ENCODE data around the gene BEX1.

- TF ChIP-seq CTCF (IDR thresholded peaks at IDR 0.05) (no peak), EZH2 (IDR thresholded peaks at IDR 0.05) (no peak), EZH2phosphoT487 (IDR thresholded peaks at IDR 0.05) (no peak)
Measured at GRCh38 chrX:103073467-103073866, 9.5 kb upstream of the BEX1 start.

All from neural progenitor cell (in vitro differentiated cells).